HEK293 (cell line): Measurements from ENCODE around the gene LIPA.

Experiments
- CTCF ChIA-PET: fragments of 350-600 bp; formaldehyde crosslinking; extraction: SDS; loops from one replicate; lab custom pipeline; 2021; ENCODE audit warnings: antibody characterized with exemption; lab: Yijun Ruan, JAX
- POLR2A ChIA-PET: fragments of 300-600 bp; formaldehyde crosslinking; extraction: SDS; loops from one replicate; lab custom pipeline; 2020; ENCODE audit warnings: antibody characterized with exemption, inconsistent platforms; lab: Yijun Ruan, JAX
- H3K27ac ChIP-seq: fragments of 200-500 bp; sonication (Bioruptor generic); 2 replicates; pipeline ENCODE4 v1.5.1; 2014; ENCODE audit warnings: low read depth, low read length, control low read depth, inconsistent platforms; ENCODE audit errors: extremely low read depth
- H3K36me3 ChIP-seq, 2 experiments: fragments of 200-500 bp in 1 of 2; sonication (Bioruptor generic) in 1 of 2; 1 replicate in 1 of 2; 2 replicates in 1 of 2; pipeline ENCODE4 v1.5.1; 2014 to 2017; ENCODE audit warnings: inconsistent platforms in 2 of 2, low read length in 2 of 2; ENCODE audit not compliant: control insufficient read depth in 2 of 2, insufficient read depth in 1 of 2
- H3K4me1 ChIP-seq: fragments of 200-500 bp; sonication (Bioruptor generic); 2 replicates; pipeline ENCODE4 v1.5.1; 2014; ENCODE audit warnings: mild to moderate bottlenecking, low read length, inconsistent platforms; ENCODE audit not compliant: control insufficient read depth, insufficient read depth
- H3K4me3 ChIP-seq: 2 replicates; pipeline ENCODE4 v1.5.1; 2011; ENCODE audit warnings: low read depth, mild to moderate bottlenecking, control low read depth, low read length, moderate library complexity
- H3K9me3 ChIP-seq: fragments of 200-500 bp; sonication (Bioruptor generic); 2 replicates; pipeline ENCODE4 v1.5.1; 2014; ENCODE audit warnings: low read depth, low read length, inconsistent platforms; ENCODE audit not compliant: control insufficient read depth, insufficient read depth
- BCL6B ChIP-seq: fragments of 450-650 bp; formaldehyde crosslinking; IDR thresholded peaks from 2 replicates; pipeline ENCODE4 v1.5.1; 2017; ENCODE audit warnings: missing biosample characterization, missing genetic modification characterization
- GFI1B ChIP-seq: fragments of 450-650 bp; formaldehyde crosslinking; IDR thresholded peaks from 2 replicates; pipeline ENCODE4 v1.5.1; 2016; ENCODE audit warnings: missing biosample characterization, missing genetic modification characterization
- HIC1 ChIP-seq: fragments of 450-650 bp; formaldehyde crosslinking; IDR thresholded peaks from 2 replicates; pipeline ENCODE4 v1.5.1; 2016; ENCODE audit warnings: missing biosample characterization, missing genetic modification characterization
- MEIS1 ChIP-seq: sonication (generic); formaldehyde crosslinking; IDR thresholded peaks from 2 replicates; pipeline ENCODE4 v1.8.1; 2022; ENCODE audit warnings: missing genetic modification reagents, mild to moderate bottlenecking, borderline replicate concordance
- PRDM10 ChIP-seq: fragments of 450-650 bp; formaldehyde crosslinking; IDR thresholded peaks from 2 replicates; pipeline ENCODE4 v1.5.1; 2016; ENCODE audit warnings: missing biosample characterization, missing genetic modification characterization
- SCRT1 ChIP-seq: fragments of 450-650 bp; formaldehyde crosslinking; IDR thresholded peaks from 2 replicates; pipeline ENCODE4 v1.5.1; 2016; ENCODE audit warnings: missing biosample characterization, missing genetic modification characterization, borderline replicate concordance
- SP3 ChIP-seq: fragments of 450-650 bp; formaldehyde crosslinking; IDR thresholded peaks from 2 replicates; pipeline ENCODE4 v1.5.1; 2016; ENCODE audit warnings: missing biosample characterization, missing genetic modification characterization
- YY2 ChIP-seq: fragments of 450-650 bp; formaldehyde crosslinking; IDR thresholded peaks from 2 replicates; pipeline ENCODE4 v1.5.1; 2016; ENCODE audit warnings: missing biosample characterization, missing genetic modification characterization
- ZBTB17 ChIP-seq: fragments of 450-650 bp; formaldehyde crosslinking; IDR thresholded peaks from 2 replicates; pipeline ENCODE4 v1.5.1; 2016; ENCODE audit warnings: missing biosample characterization, missing genetic modification characterization
- ZBTB26 ChIP-seq: fragments of 450-650 bp; formaldehyde crosslinking; optimal IDR thresholded peaks from 2 replicates; pipeline ENCODE3; 2016; ENCODE audit warnings: missing biosample characterization, mild to moderate bottlenecking, missing genetic modification characterization
- ZBTB48 ChIP-seq: fragments of 450-650 bp; formaldehyde crosslinking; IDR thresholded peaks from 2 replicates; pipeline ENCODE4 v1.5.1; 2016; ENCODE audit warnings: missing biosample characterization, missing genetic modification characterization
- ZBTB7A ChIP-seq: fragments of 450-650 bp; formaldehyde crosslinking; IDR thresholded peaks from 2 replicates; pipeline ENCODE4 v1.5.1; 2016; ENCODE audit warnings: low read depth, missing biosample characterization, missing genetic modification characterization
- ZNF114 ChIP-seq: fragments of 450-650 bp; formaldehyde crosslinking; IDR thresholded peaks from 2 replicates; pipeline ENCODE4 v1.5.0; 2017; ENCODE audit warnings: missing biosample characterization, missing genetic modification characterization
- ZNF214 ChIP-seq: fragments of 450-650 bp; formaldehyde crosslinking; IDR thresholded peaks from 2 replicates; pipeline ENCODE4 v1.5.1; 2017; ENCODE audit warnings: missing biosample characterization, mild to moderate bottlenecking, missing genetic modification characterization, borderline replicate concordance
- ZNF23 ChIP-seq: fragments of 450-650 bp; formaldehyde crosslinking; IDR thresholded peaks from 2 replicates; pipeline ENCODE4 v1.5.1; 2016; ENCODE audit warnings: missing biosample characterization, missing genetic modification characterization, borderline replicate concordance
- ZNF280D ChIP-seq: fragments of 450-650 bp; formaldehyde crosslinking; IDR thresholded peaks from 2 replicates; pipeline ENCODE4 v1.5.1; 2016; ENCODE audit warnings: missing biosample characterization, missing genetic modification characterization
- ZNF514 ChIP-seq: fragments of 450-650 bp; formaldehyde crosslinking; IDR thresholded peaks from 2 replicates; pipeline ENCODE4 v1.5.1; 2016; ENCODE audit warnings: missing biosample characterization, missing genetic modification characterization
- ZNF521 ChIP-seq: fragments of 450-650 bp; formaldehyde crosslinking; IDR thresholded peaks from 2 replicates; pipeline ENCODE4 v1.5.1; 2017; ENCODE audit warnings: missing biosample characterization, mild to moderate bottlenecking, missing genetic modification characterization
- TF ChIP-seq, protein P1 (sequence below): fragments of 450-650 bp; formaldehyde crosslinking; IDR thresholded peaks from 2 replicates; pipeline ENCODE4 v1.5.1; 2016; ENCODE audit warnings: missing biosample characterization, missing genetic modification characterization

LIPA gene

GRCh38 chr10:89238956-89239644, 12.5 kb downstream of the LIPA start:
- H3K27ac ChIP-seq: no peak overlapping the region
- TF ChIP-seq ZBTB7A (tag by site-specific recombination) (no peak), ZBTB48 (no peak), ZNF521 (no peak), SCRT1 (no peak), BCL6B (tag by site-specific recombination) (no peak), YY2 (tag by site-specific recombination) (no peak), GFI1B (no peak), ZBTB26 (no peak), SP3 (tag by site-specific recombination) (no peak), ZNF114 (no peak), ZNF514 (tag by site-specific recombination) (no peak), PRDM10 (tag by site-specific recombination) (no peak), ZBTB17 (tag by site-specific recombination) (no peak), HIC1 (tag by site-specific recombination) (no peak), ZNF214 (tag by site-specific recombination) (no peak), MEIS1 (CRISPR knock-in tag) (no peak), ZNF280D (tag by site-specific recombination) (no peak), ZNF23 (tag by site-specific recombination) (no peak)
- TF ChIP-seq, protein P1, sequence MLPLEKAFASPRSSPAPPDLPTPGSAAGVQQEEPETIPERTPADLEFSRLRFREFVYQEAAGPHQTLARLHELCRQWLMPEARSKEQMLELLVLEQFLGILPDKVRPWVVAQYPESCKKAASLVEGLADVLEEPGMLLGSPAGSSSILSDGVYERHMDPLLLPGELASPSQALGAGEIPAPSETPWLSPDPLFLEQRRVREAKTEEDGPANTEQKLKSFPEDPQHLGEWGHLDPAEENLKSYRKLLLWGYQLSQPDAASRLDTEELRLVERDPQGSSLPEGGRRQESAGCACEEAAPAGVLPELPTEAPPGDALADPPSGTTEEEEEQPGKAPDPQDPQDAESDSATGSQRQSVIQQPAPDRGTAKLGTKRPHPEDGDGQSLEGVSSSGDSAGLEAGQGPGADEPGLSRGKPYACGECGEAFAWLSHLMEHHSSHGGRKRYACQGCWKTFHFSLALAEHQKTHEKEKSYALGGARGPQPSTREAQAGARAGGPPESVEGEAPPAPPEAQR: no peak
- peaks cover 0 to 10% of the 10 kb centered on the region in 2 experiments; a peak in 1 of 3 replicates for H3K36me3 ChIP-seq
- H3K4me1 ChIP-seq: no peaks in the 10 kb centered on the region
- H3K4me3 ChIP-seq: no peak overlapping the region
- ChIA-PET POLR2A (no interaction called here), CTCF (interaction anchor here (1.0 kb wide), 1 partner anchor 21 kb away, joined by 3 read pairs; no protein-coding TSS in a partner anchor)
- H3K9me3 ChIP-seq: no peaks in the 10 kb centered on the region
